ENCODE measurements around the gene ZFP42.

DNA sequence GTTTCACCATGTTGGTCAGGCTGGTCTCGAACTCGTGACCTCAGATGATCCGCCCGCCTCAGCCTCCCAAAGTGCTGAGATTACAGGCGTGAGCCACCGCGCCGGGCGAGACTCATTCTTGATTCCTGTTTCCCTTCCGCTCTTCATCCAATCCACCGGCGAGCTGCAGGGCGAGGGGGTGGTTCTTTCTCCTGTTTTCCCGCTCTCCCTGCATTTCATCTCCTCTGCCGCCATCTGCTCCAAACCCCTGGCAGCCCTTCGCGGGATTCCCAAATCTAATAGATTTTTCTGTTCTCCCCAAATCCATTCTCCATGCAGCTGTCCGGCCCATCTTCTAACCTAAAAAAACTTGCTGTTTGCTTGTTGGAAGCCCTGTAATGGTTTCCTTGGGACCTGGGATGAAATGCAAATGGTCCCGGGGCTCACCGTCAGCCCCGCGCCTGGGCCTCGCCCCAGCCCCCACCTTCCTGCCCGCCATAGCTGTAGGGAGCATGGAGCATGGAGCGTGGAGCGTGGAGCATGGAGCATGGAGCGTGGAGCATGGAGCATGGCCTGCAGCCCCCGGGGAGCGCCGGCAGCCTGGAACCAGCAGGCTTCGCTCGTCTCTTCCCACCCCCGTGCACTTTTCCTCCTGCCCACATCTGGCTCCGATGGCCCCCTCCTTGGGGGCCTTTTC is 1.1 kb downstream of the ZFP42 start:
- TF ChIP-seq CTCF (IDR thresholded peaks at IDR 0.05) = no peak
- TF ChIP-seq POLR2A (IDR thresholded peaks at IDR 0.05) = no peak
